NCI-H1436 treated with DMSO at 0.1 percent for 48 hours (cell line): ENCODE results near the gene LCLAT1.
"Not testable (repeated sequence)": the region's sequence is repeated elsewhere in the genome, so short reads cannot be mapped to it uniquely, and the experiment has no call there.

Experiments
- DNase-seq: peaks from one replicate; lab custom pipeline; 2025; lab: John Stamatoyannopoulos, UW

The LCLAT1 gene

GRCh38 chr2:30601375-30601774 is 154.3 kb downstream of the LCLAT1 start:
- DNase-seq, result no peak

GRCh38 chr2:30605197-30605596 is 158.2 kb downstream of the LCLAT1 start:
- DNase-seq, result no peak

GRCh38 chr2:30608643-30609042 is 161.6 kb downstream of the LCLAT1 start:
- DNase-seq, result no peak

GRCh38 chr2:30611583-30611982 is 164.5 kb downstream of the LCLAT1 start:
- DNase-seq, result no peak

- no peak for DNase-seq
These were observed 165.3 kb downstream of the LCLAT1 start for GRCh38 chr2:30612371-30612770.

GRCh38 chr2:30613001-30613400 is 166.0 kb downstream of the LCLAT1 start:
- no peak for DNase-seq

GRCh38 chr2:30614227-30614626 is 167.2 kb downstream of the LCLAT1 start:
- DNase-seq, result not testable (repeated sequence)

GRCh38 chr2:30615926-30616325 is 168.9 kb downstream of the LCLAT1 start:
- no peak for DNase-seq

GRCh38 chr2:30620102-30620501 is 173.1 kb downstream of the LCLAT1 start:
- no peak for DNase-seq

- no peak for DNase-seq
These were observed 174.8 kb downstream of the LCLAT1 start for GRCh38 chr2:30621836-30622235.

GRCh38 chr2:30622452-30622851 is 175.4 kb downstream of the LCLAT1 start:
- DNase-seq, result no peak

GRCh38 chr2:30625276-30625675 is 178.2 kb downstream of the LCLAT1 start:
- DNase-seq, result no peak

GRCh38 chr2:30625701-30626100 is 178.7 kb downstream of the LCLAT1 start:
- DNase-seq, result no peak

- no peak for DNase-seq
These were observed 179.4 kb downstream of the LCLAT1 start for GRCh38 chr2:30626397-30626796.

- no peak for DNase-seq
These were observed 180.1 kb downstream of the LCLAT1 start for GRCh38 chr2:30627151-30627550.

- no peak for DNase-seq
These were observed 181.3 kb downstream of the LCLAT1 start for GRCh38 chr2:30628341-30628740.

GRCh38 chr2:30629866-30630265 is 182.8 kb downstream of the LCLAT1 start:
- DNase-seq, result no peak

- no peak for DNase-seq
These were observed 184.1 kb downstream of the LCLAT1 start for GRCh38 chr2:30631051-30631671.

- DNase-seq, result no peak
These were observed 186.0 kb downstream of the LCLAT1 start for GRCh38 chr2:30633039-30633438.

- DNase-seq, result no peak
These were observed 189.3 kb downstream of the LCLAT1 start for GRCh38 chr2:30636311-30636710.

- DNase-seq, result no peak
These were observed 192.8 kb downstream of the LCLAT1 start for GRCh38 chr2:30639836-30640235.

GRCh38 chr2:30641765-30642345 is 194.8 kb downstream of the LCLAT1 start:
- peak; percentile 16 for DNase-seq

- not testable (repeated sequence) for DNase-seq
These were observed 196.0 kb downstream of the LCLAT1 start for GRCh38 chr2:30643013-30643412.

GRCh38 chr2:30643674-30644073 is 196.6 kb downstream of the LCLAT1 start:
- DNase-seq, result no peak
